GM04504 (cell line): Measurements from ENCODE around the gene MLIP.

Experiments
- DNase-seq: peaks from one replicate; pipeline ENCODE4 v3.0.0-alpha.2; 2012; ENCODE audit warnings: low read depth

Gene MLIP

DNA sequence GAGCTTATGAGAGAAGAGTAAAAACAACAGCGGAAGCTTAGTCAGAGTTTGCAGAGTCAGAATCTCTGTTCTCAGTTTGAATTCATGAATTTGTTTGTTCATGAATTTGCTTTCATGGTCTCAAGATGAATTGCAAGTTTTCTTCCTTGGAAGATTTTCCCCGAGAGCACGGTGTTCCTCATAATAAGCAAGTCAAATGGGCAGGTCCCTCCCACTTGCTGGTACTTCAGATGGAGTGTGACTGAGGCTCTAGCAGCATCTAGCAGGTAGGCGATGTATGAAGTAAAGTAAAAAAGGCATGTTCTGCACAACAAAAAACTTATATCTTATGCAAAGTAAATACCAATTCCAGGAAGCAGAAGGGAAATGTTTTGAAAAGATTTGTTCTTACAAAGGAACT is 15.5 kb upstream of the MLIP start:
- DNase-seq: no peak

DNA sequence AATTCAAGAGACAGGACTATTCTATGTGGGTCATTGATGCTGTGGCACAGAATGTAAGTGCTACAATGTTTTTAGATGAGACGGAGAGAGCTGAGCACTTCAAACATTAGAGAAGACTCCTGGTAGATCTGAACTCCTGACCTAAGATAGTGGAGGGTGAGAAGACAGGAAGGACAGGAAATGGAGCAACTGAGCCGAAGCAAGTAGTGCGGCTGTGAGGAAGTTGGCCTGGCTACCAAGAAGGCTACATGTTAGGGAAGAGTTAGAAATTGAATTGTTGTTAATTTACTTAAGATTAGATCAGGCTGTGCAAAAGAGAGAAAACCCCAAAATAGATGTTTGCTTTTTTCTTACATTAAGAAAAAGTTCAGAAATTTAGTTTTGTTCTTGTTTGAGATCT is 14.4 kb upstream of the MLIP start:
- no peak for DNase-seq

DNA sequence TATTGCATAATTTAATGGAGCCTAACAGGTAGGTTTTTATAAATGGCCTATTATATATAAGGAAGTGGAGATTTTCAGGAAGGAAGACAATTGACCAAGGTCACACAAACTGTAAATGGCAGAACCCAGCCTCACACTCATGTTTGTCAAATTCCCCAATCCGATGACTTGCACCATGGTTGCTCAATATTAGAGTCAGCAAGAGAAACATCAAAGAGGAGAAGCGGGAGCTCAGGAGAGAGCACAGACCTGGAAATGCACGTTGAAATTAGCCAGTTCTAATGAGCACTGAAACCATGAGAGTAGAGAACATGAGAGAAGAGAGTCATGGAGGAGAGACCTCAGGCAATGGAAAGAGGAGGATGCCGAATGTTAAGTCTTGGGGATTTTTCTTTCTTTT is 13.5 kb upstream of the MLIP start:
- DNase-seq: no peak

DNA sequence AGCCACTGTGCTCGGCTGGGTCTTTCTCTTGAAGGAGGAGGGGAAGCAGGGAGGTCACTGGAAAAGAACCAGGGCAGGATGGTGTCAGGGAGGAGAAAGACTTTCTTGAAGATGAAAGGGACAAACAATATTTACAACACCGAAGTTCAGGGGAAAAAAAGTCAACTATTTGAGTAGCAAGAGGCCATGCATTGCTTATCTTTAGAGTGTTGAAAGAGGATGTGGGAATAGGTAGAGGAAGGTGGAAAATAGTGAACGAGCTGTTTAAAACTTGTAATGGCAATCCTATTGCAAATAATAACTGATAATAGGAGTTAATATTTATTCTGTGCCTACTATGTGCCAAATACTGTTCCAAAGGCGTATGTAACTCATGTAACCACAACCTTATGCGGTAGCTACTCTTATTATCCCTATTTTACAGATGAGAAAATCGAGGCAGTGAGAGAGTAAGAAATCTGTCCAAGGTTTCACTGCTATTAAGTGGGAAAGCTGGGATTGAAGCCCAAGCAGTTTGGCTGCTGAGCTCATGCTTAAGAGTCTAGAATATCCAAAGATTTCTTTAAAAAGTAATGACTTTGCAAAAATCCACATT is 12.7 kb upstream of the MLIP start:
- DNase-seq: no peak

DNA sequence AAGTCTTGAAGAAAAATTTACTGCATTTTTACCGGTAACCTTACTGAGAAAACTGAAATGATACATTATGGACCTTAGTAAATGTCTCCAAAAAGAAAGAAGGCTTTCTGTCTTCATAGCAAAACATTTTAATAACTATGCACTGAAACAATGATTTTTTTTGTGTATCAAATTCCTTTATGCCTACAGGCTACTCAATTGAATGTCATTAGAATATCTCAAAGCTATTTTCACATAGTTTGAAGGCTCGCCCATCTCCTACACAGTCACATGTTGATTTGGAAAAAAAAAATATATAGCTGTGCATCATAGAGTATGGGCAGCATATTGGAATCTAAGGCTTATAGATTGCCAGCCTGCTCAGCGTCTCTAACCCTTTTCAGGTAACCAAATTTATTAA is 12.0 kb upstream of the MLIP start:
- no peak for DNase-seq

DNA sequence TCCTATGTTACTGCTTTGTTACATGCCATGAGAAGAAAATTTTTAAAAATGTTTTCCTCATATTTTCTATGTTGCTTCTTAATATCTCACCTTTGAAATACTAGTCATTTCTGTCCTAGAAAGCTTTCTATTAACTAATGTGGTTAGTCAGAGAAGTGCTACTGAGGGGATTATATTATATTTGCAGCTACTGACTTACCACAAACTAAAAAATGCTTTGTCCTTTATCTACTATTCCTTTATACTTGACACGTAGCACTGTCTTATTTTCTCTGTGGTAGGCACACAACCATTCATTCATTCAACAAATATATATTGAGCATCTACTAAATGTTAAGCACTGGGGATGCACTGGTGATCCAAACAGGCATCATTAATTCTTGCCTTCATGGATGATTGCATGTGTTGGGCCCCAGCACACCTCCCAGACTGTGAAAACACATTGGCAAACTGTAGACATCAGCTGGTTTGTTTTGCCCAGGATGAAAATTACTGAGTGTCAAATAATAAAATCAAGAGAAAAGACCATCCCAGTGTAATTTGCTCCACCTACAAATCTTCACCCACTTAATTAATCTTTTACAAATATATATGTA is 10.7 kb upstream of the MLIP start:
- no peak for DNase-seq

DNA sequence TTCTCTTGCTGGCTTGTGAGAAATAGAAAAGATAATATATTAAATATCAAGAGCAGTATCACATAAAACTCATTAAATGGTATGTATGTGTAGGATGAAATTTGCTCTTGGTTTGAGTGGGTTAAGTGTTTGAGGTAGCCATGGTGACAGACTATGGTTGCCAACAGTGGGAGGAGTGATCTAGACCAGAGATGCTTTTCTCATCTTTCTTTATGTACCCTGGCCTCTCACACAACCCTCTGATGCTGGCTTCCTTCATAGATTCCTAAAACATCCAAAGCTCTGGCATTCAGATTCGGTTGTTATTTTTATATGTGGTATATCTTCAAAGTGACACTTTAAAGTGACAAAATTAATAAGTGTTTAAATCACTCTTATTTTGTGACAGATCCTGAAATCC is 9.0 kb upstream of the MLIP start:
- no peak for DNase-seq

DNA sequence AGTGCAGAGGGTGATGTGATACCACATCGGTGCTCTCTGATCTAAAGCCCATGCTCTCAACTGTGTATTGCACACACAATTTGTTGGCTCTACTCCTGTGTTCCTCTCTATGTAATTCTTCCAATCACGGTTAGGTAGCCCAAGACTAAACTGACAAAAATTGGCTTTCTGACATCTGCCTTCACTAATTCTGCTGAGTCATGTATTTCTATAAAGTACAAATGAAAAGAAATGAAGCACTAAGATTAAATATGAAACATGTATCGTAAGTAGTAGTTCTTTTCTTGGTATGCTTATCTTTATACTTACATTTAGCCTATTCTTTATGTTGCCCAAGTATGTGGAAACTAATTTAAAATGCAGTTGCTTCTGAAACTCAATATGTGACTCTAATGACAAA is 7.7 kb upstream of the MLIP start:
- no peak for DNase-seq

DNA sequence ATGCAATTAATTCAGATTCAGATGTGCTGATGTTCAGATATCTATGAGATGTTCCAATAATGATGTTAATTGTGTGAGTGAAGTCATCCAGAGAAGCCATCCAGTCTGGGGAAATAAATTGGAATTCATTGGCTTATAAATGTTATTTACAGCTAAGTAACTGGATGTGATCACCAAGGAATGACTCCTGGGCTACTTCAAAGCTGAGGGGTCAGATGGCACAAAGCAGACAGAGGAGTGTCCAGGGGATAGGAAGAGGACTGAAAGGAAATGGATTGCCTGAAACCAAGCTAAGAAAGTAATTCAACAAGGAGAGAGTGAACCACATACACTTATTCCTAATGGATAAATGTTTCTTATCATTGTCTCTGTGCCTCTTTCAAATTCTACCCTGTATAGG is 4.5 kb upstream of the MLIP start:
- no peak for DNase-seq

DNA sequence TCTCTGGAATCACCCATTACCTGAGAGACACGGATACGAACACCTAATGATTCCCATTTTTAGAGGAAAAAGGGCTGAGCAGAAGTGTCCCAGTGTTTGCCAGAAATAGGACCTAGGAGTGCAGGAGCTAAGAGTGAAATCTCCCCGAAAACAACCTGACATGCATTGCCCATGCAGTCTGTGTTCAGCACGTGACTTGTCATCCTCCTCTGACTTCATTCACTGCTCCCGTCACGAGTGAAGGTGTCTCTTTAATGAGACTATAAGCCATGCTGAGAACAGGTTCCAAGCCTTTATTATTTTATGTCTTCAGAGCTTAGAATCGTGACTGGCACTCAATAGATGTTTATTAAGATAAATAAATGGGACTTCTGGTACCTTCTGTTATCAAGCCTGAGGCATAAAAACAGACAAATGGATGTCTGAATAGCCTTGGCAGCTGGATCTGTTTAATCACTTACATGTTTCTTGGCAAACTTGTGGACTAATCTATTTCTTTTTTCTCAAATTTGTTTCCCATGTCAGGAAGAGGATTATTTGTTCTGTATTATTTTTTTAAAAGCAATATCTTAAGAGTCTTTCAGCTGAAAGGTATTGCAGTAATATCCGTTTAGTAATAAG is 3.7 kb upstream of the MLIP start:
- no peak for DNase-seq

DNA sequence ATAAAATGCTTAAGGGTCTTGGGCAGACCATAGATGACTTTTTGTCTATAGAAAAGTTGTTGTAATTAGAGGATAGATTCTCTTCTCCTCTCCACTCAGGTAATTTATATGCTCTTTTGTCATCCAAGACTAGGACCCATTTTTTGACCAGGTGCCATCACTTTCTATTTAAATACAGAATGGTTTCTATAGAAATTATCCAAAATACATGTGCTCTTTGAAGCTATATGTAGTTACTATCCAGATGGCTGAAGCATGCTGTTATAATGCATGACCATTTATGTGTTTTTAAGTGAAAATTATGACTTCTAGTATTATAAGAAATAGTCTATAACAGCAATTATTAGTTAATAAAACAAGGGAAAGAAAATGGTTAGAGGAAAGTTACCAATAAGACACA is 3.0 kb upstream of the MLIP start:
- DNase-seq: no peak

DNA sequence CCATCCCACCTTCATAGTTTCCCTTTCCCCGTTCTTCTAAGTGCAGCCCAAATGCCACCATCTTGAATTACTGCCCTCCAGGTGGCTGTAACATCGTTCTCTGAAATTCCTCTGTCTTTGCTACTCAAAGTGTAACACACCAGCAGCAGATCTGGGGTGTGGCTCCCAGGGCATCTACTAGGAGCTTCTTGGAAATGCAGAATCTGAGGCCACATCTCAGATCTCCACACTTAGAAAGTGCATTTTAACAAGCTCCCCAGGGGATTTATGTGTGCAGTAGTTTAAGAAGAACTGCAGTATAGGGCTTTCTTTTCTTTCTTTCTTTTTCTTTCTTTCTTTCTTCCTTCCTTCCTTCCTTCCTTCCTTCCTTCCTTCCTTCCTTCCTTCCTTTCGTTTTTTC is 1.7 kb upstream of the MLIP start:
- no peak for DNase-seq

DNA sequence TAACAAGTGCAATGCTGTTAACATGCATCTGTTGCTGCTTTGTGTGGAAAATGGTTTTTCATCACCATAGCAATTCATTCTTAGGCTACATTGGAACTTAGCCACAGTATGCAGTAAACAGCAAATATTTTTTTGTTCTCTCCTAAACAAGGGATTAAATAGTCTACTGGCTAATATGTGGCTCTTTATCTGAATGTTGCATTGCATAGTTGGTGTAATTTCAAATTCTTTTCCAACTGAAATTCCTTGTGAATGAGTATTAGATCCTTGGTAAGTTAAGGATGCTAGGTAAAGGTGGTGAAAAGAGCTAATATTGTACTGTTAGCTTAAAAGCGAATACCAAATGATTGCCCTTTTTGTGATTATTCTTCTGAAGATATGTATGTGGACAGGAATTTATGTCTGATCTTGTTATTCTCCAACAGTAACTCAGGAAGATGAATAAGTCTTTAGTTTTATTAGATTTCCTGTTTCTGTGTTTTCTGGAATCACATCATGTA is 958 bp downstream of the MLIP start:
- peak; percentile 4 for DNase-seq

DNA sequence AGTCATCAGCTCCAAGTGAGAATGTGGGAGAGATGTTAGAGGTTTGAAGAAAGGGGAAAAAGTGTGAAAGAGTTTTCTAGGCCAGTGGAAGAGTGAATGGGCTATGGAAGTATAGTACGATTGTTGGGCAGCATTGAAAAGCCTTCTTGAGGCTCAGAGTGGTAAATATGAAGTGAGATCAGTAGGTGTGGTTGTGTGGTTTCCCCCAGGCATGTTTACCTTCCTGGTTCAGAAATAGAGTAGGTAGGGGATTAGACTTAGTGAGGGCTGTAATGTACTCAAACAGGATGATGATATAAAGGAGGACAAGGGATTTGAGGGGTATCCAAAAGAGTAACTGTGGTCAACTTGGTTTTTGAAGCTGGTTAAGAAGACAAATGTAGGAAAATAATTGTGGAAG is 3.7 kb downstream of the MLIP start:
- no peak for DNase-seq

DNA sequence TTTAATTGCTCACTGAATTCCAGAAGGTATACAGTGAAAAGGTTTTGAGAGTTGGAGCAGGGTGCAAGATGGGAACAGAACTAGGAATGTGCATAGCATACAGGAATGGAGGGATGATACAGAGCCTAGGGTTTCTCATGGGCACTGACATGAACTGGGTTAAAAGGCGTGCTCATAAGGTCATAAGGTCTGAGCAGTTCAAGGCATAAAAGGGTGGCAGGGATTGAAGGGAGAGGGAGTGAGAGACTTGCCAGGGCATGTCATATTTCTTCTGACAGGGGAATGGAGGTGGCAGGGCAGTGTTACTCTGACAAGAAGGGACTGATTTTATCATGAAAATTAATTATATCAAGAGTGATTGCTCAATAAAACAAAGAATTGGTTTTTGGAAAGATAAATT is 4.7 kb downstream of the MLIP start:
- DNase-seq: no peak

DNA sequence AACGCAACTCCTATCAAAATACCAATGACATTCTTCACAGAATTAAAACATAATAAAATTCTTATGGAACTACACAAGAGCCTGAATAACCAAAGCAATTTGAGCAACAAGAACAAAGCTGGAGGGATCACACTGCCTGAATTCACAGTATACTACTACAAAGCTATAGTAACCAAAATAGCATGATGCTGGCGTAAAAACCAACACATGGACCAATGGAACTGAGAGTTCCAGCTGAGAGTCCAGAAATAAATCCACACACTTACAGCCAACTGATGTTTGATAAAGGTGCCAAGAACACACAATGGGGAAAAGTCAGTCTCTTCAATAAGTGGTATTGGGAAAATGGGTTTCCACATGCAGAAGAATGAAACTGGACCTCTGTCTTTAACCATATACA is 6.9 kb downstream of the MLIP start:
- DNase-seq: no peak

DNA sequence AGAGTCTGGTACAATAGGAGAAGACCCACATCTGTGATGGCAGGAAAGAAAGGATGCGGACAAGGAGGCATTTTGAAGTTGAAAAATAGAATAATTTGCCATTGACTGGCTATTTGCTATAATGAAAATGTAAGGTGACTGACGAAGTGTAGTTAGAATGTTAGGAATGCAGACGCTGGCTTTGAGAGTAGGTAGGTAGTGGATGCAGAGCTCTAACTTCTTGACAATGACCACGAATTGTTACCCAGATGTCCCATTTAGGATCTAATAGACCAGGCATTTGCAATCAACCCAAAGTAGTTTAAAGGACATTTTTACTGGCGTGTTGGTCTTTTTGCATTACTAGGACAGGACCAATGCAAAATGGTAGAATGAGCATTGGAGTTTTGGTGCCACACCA is 14.2 kb downstream of the MLIP start:
- DNase-seq: no peak

DNA sequence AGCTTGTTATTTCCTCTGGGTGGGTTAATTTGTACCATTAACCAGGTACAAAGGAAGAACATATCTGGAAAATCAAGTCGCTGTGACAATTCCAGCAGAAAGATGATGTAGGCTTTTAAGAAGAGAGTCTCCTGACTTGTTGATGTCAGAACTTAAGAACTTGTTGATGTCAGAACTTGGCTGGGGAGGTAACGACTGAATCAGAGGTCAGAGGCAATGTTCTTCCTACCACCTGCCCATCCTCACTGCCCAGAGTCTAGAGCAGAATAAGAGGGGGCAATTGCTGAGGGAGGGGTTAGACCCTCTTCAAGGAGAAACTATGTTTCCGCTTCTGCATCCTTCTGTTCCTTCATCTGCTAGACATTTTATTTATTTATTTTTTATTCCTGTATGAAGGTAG is 18.9 kb downstream of the MLIP start:
- no peak for DNase-seq

DNA sequence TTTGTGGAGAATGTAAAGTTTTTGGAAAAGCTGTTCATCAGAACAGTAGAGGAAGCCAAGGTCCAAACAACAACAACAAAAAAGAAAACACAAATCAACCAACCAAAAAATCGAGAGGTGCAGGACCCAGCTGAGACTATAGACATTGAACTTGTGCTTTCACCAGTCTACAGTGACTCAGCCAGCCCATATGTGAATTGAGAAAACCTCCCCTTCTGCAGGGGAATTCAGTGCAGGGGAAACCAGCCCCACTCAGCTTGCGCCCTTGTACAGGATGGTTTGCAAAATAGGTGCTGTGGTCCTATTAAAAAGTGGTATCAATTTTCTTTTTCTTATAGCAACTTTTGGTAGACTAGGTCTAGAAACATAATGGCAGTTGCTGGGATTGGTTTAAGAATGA is 21.3 kb downstream of the MLIP start:
- DNase-seq: no peak

DNA sequence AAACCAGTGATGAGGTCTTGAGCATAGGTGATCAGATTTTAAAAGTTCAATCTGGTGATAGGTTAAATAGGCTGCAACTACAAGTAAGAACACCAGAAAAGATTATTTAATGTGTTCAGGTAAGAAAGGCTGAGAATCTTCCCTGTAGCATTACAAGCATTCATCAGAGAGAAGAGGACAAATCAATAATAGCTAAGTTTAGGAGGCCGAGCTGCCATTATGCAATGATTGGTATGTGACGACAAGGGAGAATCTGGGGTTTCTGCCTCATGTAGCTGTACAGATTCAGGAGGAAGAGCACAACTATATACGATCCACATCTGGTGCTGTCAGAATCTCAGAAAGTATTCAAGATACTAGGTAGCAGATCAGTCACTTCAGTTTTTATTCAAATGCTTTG is 21.9 kb downstream of the MLIP start:
- no peak for DNase-seq

DNA sequence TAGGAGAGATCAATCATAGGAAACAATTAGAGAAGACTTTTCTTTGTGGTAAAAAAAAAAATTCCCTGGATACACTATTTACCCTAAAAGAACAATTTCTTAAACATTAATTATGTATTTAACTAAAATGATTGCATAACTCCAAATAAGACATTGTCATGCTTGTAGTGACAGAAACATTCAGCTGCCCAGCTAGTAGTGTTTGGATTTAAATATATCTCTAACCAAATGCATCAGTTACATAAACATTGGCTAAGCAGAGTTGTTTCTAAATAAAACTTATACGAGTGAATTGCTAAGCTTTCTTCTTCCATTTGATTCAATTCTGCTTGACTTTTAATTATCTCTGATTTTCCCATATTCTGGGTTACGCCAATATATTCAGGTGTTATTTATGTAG is 23.7 kb downstream of the MLIP start:
- no peak for DNase-seq

DNA sequence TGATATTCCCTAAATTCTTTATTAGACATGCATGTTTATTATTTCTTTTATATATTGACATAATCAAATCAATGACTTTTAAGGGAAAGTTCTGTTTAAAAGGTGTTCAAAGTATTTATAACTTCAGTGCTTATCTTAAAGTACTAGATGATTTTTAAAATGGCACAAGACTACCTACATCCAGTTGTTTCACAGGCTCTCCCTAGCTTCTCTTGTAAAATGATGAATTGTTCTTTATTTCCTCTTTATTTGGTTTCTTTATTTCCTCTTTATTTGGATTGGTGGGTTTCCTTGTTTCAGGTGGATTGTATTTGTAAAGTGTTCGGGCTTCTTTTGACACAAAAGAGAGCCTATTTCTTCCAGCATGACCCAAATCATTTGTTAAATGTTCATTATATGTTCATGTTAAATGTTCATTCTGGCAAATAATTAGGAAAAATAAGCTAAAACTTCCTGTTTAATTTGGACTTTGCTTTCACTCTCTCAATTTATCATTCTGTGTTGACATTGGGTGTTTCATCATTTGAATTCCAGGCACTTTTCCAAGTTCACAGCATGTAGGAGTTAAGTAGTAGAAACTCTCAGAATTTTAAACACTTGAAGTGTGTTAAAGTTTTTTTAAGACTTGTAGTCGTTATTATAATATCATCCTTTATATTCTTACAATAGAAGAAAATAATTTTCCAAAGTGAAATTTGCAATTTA is 24.6 kb downstream of the MLIP start:
- DNase-seq: peak; percentile 33

DNA sequence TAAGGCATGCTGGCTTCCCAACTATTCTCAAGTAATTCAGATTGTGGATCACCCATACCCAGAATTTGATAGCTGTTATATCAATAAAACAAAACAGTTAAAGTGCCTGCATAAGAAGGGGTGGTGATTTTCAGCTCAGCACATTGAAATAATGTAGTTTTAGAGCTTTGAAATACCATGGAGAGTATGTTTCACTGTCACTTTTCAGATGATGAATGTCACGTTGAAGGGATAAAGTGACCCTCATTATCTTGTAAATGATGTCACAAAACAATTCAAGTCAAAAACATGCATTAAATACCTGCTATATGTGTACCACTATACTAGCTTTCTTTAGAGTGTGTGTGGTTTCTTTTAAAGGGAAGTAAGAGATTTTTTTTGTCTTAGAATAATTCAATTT is 27.6 kb downstream of the MLIP start:
- no peak for DNase-seq
